Subcutaneous adipose tissue (tissue), 4 donors: ENCODE results near the gene HS6ST3. TPM values are rescaled to one million over a fixed set of nuclear protein-coding genes. Genes with fewer than 3 reads are reported as not detected.

Experiments
- CTCF ChIP-seq: fragments of 450-650 bp; IDR thresholded peaks from one replicate; pipeline ENCODE4 v1.5.1; 2016; ENCODE audit warnings: low read depth, mild to moderate bottlenecking, control low read depth, antibody characterized with exemption, moderate library complexity
- total RNA-seq, 4 donors: library from RNA; depleted of rRNA; stranded (reverse); fragments of >200 nt; gene quantifications; one replicate each; pipeline ENCODE4 v1.1.0, GENCODE V29; 2016

HS6ST3 gene
- total RNA-seq, 4 donors from 2014 or later = 0.33 to 1.3 (median 0.99) TPM

- TF ChIP-seq CTCF = no peak
Measured at GRCh38 chr13:96844616-96845015, 754.7 kb downstream of the HS6ST3 start.

GRCh38 chr13:96848286-96848685 is 758.4 kb downstream of the HS6ST3 start:
- TF ChIP-seq CTCF = no peak

- TF ChIP-seq CTCF = no peak
Measured at GRCh38 chr13:96849091-96849490, 759.2 kb downstream of the HS6ST3 start.

GRCh38 chr13:96850538-96851145 is 760.7 kb downstream of the HS6ST3 start:
- no peak for TF ChIP-seq CTCF

- no peak for TF ChIP-seq CTCF
Measured at GRCh38 chr13:96851856-96852445, 762.0 kb downstream of the HS6ST3 start.

- no peak for TF ChIP-seq CTCF
Measured at GRCh38 chr13:96858133-96858826, 768.4 kb downstream of the HS6ST3 start.

GRCh38 chr13:96860882-96861281 is 771.0 kb downstream of the HS6ST3 start:
- no peak for TF ChIP-seq CTCF
